Uterus (tissue), 4 donors: ENCODE results near the gene CFDP1. TPM values are rescaled to one million over a fixed set of nuclear protein-coding genes. Genes with fewer than 3 reads are reported as not detected.

ENCODE experiments used
- DNase-seq, 2 donors: peaks; one replicate each; pipeline ENCODE4 v3.0.0-alpha.2; 2019 to 2020
- H3K27ac ChIP-seq, 2 donors: fragments of 200-600 bp; sonication (generic); 1 replicate in 1 of 2; 2 replicates in 1 of 2; pipeline ENCODE4 v1.5.1; 2016 to 2018
- H3K27me3 ChIP-seq, 2 donors: fragments of 200-600 bp; sonication (generic); one replicate each; pipeline ENCODE4 v1.5.1; 2018 to 2019; ENCODE audit warnings: control low read depth in 1 of 2
- H3K36me3 ChIP-seq, 2 donors: fragments of 200-600 bp; sonication (generic); one replicate each; pipeline ENCODE4 v1.5.1; 2019; ENCODE audit warnings: control low read depth in 1 of 2
- H3K4me1 ChIP-seq, 2 donors: fragments of 200-600 bp; sonication (generic); one replicate each; pipeline ENCODE4 v1.5.1; 2018 to 2019; ENCODE audit warnings: control low read depth in 1 of 2
- H3K4me3 ChIP-seq, 2 donors: fragments of 200-600 bp; sonication (generic); 1 replicate in 1 of 2; 2 replicates in 1 of 2; pipeline ENCODE4 v1.5.1; 2018 to 2019; ENCODE audit warnings: mild to moderate bottlenecking in 1 of 2
- H3K9me3 ChIP-seq, 2 donors: fragments of 200-600 bp; sonication (generic); one replicate each; pipeline ENCODE4 v1.5.1; 2019; ENCODE audit warnings: control low read depth in 1 of 2
- CTCF ChIP-seq, 4 experiments: fragments of 200-600 bp in 2 of 4; fragments of 450-650 bp in 2 of 4; sonication (generic) in 2 of 4; IDR thresholded peaks; one replicate each; pipeline ENCODE4 v1.5.1; 2016 to 2019; ENCODE audit warnings: antibody characterized with exemption in 4 of 4, mild to moderate bottlenecking in 2 of 4, moderate library complexity in 1 of 4
- POLR2A ChIP-seq, 2 donors: fragments of 450-650 bp; IDR thresholded peaks; one replicate each; pipeline ENCODE4 v1.6.1; 2016; ENCODE audit warnings: antibody characterized with exemption in 2 of 2, mild to moderate bottlenecking in 1 of 2, moderate library complexity in 1 of 2
- intact Hi-C: fragments of 100-400 bp; cut with DNase I; formaldehyde crosslinking; loops from one replicate; pipeline ENCODE4 v1.15.1; 2023; ENCODE audit warnings: low total_unique reads
- total RNA-seq, 4 donors: library from RNA; depleted of rRNA in 3 of 4; stranded (reverse); fragments of >200 nt in 3 of 4; gene quantifications; one replicate each; pipeline versions ENCODE4 v1.1.0 to v1.2.4, GENCODE V29; 2014 to 2023
- donor health status: DM: yes; HTN: yes; CAD: no.

CFDP1 gene
- total RNA-seq, 4 donors from 2014 or later = 22.3 to 90.8 (median 73.4) TPM

- H3K9me3 ChIP-seq = no peaks in the 10 kb centered on the region
- peak overlapping the region; percentile 82 to 97 for H3K27ac ChIP-seq
- peak in 1 of 2 donors; percentile 24 for DNase-seq
- TF ChIP-seq CTCF (IDR thresholded peaks at IDR 0.05) (no peak), POLR2A (IDR thresholded peaks at IDR 0.05) (no peak)
- intact Hi-C loops = loop anchor here (5.0 kb wide), 1 partner anchor 137 kb away; no protein-coding TSS in a partner anchor
- H3K36me3 ChIP-seq = no peaks in the 10 kb centered on the region
- H3K27me3 ChIP-seq = no peaks in the 10 kb centered on the region
- H3K4me1 ChIP-seq = peaks cover 29 to 81% of the 10 kb centered on the region in 2 donors
- H3K4me3 ChIP-seq = peak overlapping the region; percentile 40 to 65
Observed at GRCh38 chr16:75250089-75250808, 183.1 kb downstream of the CFDP1 start.

GRCh38 chr16:75249441-75249840, 183.9 kb downstream of the CFDP1 start:
- Histone ChIP-seq H3K27ac (peak overlapping the region; percentile 82 to 97), H3K4me1 (peaks cover 29 to 81% of the 10 kb centered on the region in 2 donors), H3K4me3 (no peak overlapping the region), H3K27me3 (no peaks in the 10 kb centered on the region), H3K36me3 (no peaks in the 10 kb centered on the region), H3K9me3 (no peaks in the 10 kb centered on the region)
- TF ChIP-seq POLR2A (IDR thresholded peaks at IDR 0.05) (no peak), CTCF (IDR thresholded peaks at IDR 0.05) (no peak)
- DNase-seq = no peak
- intact Hi-C loops = no loop called here

- H3K27ac ChIP-seq = peak overlapping the region; percentile 97
- TF ChIP-seq CTCF (IDR thresholded peaks at IDR 0.05) (no peak), POLR2A (IDR thresholded peaks at IDR 0.05) (no peak)
Observed at GRCh38 chr16:75248536-75249380, 184.5 kb downstream of the CFDP1 start.

GRCh38 chr16:75248142-75248535, 185.2 kb downstream of the CFDP1 start:
- no peak for DNase-seq
- Histone ChIP-seq H3K4me3 (no peak overlapping the region), H3K27me3 (no peaks in the 10 kb centered on the region), H3K27ac (peak overlapping the region; percentile 97), H3K36me3 (no peaks in the 10 kb centered on the region), H3K9me3 (no peaks in the 10 kb centered on the region), H3K4me1 (peaks cover 27 to 79% of the 10 kb centered on the region in 2 donors)
- intact Hi-C loops = no loop called here
- no peak for TF ChIP-seq POLR2A (IDR thresholded peaks at IDR 0.05)
- TF ChIP-seq CTCF (IDR thresholded peaks at IDR 0.05) = no peak

More at GRCh38 chr16:75248536-75249380, 184.5 kb downstream of the CFDP1 start:
- no peak for DNase-seq
- peaks cover 29 to 81% of the 10 kb centered on the region in 2 donors for H3K4me1 ChIP-seq
- no peaks in the 10 kb centered on the region for H3K27me3 ChIP-seq
- no peaks in the 10 kb centered on the region for H3K36me3 ChIP-seq
- no peaks in the 10 kb centered on the region for H3K9me3 ChIP-seq
- H3K4me3 ChIP-seq = no peak overlapping the region
- intact Hi-C loops = no loop called here

GRCh38 chr16:75247249-75247648, 186.1 kb downstream of the CFDP1 start:
- H3K27me3 ChIP-seq = no peaks in the 10 kb centered on the region
- peak overlapping the region; percentile 97 for H3K27ac ChIP-seq
- no peaks in the 10 kb centered on the region for H3K9me3 ChIP-seq
- H3K4me3 ChIP-seq = no peak overlapping the region
- H3K36me3 ChIP-seq = no peaks in the 10 kb centered on the region
- TF ChIP-seq CTCF (IDR thresholded peaks at IDR 0.05) (no peak), POLR2A (IDR thresholded peaks at IDR 0.05) (no peak)
- DNase-seq = no peak
- intact Hi-C loops = no loop called here
- H3K4me1 ChIP-seq = peaks cover 18 to 70% of the 10 kb centered on the region in 2 donors
